Left forelimb (tissue), 1 donor: Measurements from ENCODE around the gene DNASE1L2.
"Not testable (repeated sequence)": the region's sequence is repeated elsewhere in the genome, so short reads cannot be mapped to it uniquely, and the experiment has no call there.

Experiments used
- DNase-seq: peaks from one replicate; pipeline ENCODE4 v3.0.0-alpha.2; 2018; ENCODE audit warnings: low spot score

The DNASE1L2 gene

GRCh38 chr16:2240331-2240730 is 4.1 kb downstream of the DNASE1L2 start:
- DNase-seq, result not testable (repeated sequence)

DNA sequence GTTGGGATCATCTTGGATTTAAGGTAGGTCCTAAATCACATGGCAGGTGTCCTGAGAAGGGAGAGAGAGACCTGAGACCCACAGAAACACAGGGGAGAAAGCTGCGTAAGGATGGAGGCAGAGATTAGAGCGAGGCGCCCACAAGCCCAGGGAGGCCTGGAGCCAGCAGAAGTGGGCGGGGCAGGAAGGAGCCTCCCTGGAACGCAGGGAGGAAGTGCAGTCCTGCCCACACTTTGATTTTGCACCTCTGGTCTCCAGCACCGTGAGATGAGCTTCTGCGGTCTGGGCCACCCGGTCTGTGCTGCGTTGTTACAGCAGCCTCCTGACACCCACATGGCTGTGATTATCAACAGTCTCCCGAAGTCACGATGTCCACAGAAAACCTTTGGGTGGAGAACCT is 6.4 kb downstream of the DNASE1L2 start:
- no peak for DNase-seq

- no peak for DNase-seq
These were observed 6.8 kb downstream of the DNASE1L2 start for GRCh38 chr16:2243031-2243528.

GRCh38 chr16:2243781-2244180 is 7.5 kb downstream of the DNASE1L2 start:
- DNase-seq, result no peak

DNA sequence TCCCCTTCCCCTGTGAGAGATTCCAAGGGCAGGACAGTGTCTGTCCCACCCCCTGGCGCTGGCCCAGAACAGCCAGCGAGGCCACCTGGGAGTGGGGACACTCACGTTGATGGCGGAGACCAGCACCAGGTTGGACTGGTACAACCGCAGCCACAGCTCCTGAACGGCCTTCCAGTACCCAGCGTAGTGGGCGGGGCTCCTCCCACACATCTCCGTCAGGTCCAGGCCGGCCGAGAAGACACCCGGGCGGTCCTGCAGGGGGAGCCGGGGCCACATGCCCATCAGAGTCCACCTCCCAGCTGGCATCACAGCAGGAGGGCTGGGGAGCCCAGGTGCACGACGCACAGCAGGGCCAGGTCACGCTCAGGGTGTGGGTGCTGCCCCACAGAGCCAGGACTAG is 8.1 kb downstream of the DNASE1L2 start:
- no peak for DNase-seq

DNA sequence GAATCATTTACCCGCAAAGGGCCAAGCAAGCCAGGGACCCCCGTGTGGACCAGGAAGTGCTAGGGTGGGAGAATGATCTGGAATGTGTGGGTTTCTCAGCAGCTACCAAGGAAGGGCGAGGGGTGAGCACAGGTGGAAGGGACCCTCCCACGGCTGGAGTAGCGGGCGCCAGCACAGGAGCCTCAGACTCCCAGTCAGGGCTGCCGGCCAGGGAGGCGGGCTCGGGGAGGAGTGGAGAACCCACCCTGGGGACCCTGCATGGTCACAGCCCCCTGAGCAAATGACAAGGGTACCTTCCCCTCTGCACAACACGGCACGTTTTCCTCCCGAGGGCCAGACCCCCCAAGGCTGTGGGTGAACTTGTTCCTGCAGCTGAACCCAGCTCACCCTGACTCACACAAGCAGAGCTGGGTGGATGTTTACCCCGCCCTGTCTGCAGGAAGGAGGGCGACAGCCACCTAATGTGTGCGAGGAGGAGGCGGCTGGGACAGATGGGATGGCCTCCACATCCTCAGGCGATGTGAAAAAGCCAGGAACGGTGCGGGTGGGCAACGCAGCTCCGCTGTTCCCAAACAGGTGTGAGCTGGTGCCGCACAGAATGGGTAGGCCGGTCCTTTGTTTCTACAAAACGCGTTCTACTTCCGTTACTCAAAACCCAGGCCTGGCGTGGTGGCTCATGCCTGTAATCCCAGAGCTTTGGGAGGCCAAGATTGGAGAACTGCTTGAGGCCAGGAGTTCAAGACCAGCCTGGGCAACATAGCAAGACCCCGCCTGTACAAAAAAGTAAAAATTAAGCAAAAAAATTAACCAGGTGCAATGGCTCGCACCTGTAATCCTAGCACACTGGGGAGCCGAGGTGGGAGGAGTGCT is 8.9 kb downstream of the DNASE1L2 start:
- no peak for DNase-seq

- no peak for DNase-seq
These were observed 10.1 kb downstream of the DNASE1L2 start for GRCh38 chr16:2246301-2246885.

- no peak for DNase-seq
These were observed 14.5 kb downstream of the DNASE1L2 start for GRCh38 chr16:2250652-2251295.

- peak; percentile 95 for DNase-seq
These were observed 15.3 kb downstream of the DNASE1L2 start, which contains the start of gene ECI1 for GRCh38 chr16:2251296-2252111. ECI1 (minus strand) TSS chr16:2251587; CDS start chr16:2251566, 21 bp downstream.

GRCh38 chr16:2252806-2253148 is 16.5 kb downstream of the DNASE1L2 start:
- DNase-seq, result no peak

DNA sequence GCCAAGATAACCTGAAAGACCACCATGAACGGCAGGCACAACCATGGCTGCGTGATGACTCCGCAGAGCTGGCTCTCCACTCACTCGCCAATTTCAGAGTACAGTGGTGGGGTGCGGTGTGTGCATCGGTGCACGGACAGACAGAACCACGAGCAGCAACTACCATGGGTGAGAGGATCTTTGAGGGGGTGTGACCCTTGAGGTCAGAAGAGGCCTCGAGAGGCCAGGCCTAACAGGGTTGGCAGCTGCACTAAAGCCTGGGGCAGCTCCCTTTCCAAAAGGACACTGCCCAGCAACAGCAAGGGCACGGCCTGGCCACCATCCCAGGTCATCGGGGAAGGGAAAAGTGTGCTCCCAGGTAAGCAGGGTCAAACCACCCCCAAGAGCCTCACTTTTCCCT is 17.0 kb downstream of the DNASE1L2 start:
- no peak for DNase-seq

DNA sequence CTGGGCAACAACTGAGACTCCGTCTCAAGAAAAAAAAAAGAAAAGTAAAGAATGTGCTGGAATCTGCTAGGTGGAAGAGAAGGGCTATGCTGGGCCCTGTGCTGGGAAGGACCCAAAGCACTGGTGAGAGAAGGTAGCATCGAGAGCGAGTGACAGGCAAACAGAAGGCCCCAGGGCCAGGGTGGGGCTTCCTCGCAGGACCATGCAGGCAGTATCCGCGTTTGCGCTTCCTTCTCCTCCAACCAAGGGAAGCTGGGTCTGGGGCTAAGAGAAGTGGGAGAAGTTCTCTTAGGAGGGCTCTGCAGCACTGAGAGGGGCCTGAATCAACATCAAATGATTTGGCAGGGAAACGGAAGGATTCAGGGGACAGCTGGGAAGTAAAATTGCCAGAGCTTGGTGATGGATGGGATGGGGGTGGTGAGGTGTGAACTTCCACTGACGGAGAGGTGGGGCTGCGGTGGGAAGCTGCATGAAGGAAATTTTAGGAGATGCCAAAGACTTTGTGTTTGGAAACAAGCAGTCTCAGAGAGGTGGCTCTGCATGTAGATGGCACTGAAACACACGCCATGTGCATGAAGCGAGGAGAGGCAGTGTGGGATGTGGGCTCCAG is 20.4 kb downstream of the DNASE1L2 start:
- no peak for DNase-seq

- no peak for DNase-seq
These were observed 21.5 kb downstream of the DNASE1L2 start for GRCh38 chr16:2257726-2258125.

DNA sequence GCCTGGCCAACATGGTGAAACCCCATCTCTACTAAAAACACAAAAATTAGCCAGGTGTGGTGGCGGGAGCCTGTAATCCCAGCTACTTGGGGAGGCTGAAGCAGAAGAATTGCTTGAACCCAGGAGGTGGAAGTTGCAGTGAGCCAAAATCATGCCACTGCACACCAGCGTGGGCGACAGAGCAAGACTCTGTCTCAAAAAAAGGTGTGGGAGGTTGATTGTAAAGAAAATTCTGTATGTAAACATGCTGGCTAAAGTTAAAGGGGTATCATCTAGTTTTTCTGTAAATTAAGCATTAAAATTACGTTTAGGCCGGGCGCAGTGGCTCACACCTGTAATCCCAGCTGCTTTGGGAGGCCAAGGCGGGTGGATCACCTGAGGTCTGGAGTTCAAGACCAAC is 22.3 kb downstream of the DNASE1L2 start:
- DNase-seq, result not testable (repeated sequence)

GRCh38 chr16:2260250-2260649 is 24.0 kb downstream of the DNASE1L2 start:
- DNase-seq, result no peak

DNA sequence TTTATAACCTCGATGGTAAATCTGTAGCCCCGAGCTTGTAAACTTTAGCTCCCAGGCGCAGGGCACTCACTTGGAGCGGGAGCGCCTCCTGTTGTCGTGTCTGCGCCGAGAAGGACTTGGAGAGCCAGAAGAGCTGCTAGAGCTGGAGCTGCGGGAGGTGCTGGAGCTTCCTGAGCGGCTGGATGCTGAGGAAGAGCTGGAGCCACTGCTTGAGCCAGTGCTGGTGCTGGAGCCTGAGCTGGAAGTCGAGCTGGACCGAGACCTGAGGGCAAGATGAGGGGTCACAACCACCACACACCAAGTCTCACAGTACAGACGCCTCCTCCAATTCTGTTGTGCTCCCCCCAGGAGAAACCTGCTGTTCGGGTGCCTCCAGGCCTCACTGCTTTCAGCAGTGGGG is 26.8 kb downstream of the DNASE1L2 start:
- DNase-seq, result not testable (repeated sequence)

GRCh38 chr16:2266887-2267286 is 30.6 kb downstream of the DNASE1L2 start:
- not testable (repeated sequence) for DNase-seq

- not testable (repeated sequence) for DNase-seq
These were observed 31.3 kb downstream of the DNASE1L2 start for GRCh38 chr16:2267505-2267912.

DNA sequence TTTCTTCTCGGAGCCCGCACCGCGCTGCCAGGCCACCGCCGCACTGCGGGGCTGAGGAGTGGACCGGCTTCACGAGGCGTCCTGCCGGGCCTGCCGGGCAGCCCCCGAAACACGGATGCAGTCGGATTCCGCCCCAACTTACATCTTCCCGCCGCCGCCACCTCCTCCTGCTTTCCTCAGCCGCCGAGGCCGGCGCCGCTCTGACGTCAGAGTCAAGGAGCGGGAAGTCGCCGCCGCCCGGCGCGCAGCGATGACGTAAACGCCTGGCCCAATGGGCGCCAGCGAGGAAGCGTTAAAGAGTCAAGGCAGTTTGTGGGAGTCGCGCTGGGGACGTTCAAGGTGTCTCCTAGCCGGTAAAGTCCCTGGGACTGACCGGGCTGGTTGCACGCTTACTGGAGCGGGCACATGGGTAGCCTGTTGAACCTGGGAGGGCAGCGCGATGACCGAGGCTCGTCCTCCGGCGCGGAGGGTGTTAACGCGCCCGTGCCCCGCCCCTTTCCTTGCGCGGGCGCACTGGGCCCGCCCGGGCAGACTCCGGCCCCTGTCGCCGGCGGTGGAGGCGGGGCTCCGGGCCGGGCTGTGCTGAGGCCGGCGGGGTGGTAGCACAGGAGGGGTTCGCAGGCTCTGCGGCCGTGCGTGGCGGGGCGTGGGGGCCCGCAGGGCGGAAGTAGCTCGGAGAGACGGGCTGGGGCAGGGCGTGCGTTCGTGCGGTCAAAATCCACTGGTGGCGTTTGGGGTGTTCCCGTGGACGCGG is 31.8 kb downstream of the DNASE1L2 start, which contains the start of gene RNPS1:
Gene RNPS1, minus strand, starts transcription at position 214 of the 754 bp plus-strand sequence. CDS start 3,483 bp downstream, outside the sequence.
- peak; percentile 99 for DNase-seq

DNA sequence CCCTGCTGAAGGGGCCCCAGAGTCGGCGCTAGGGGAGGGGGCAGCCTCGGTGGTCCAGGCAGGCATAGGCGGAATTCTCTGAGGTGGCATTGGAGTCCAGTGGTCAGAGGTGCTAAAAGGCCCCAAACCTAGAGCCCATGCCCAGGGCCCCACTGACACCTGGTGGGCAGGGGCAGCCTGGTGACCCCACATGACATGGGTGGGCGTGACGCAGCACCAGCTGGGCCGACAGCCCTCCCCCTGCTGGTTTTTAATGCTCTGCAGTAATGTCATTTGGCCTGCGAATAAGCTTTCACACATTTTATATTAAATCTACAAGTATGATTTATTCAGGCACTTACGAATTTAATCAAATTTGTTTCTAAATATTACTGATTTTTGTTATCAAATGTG is 33.8 kb downstream of the DNASE1L2 start:
- DNase-seq, result no peak
